Stimulated activated CD4-positive, alpha-beta T cell treated with anti-CD3 and anti-CD28 coated beads, Interleukin-1b, Interleukin-23, amount 100 ng/mL, for 48 hours (primary cell): ENCODE measurements around the gene B3GALT5.
"Not testable (repeated sequence)": the region's sequence is repeated elsewhere in the genome, so short reads cannot be mapped to it uniquely, and the experiment has no call there.

Source experiments
- DNase-seq: peaks from one replicate; pipeline ENCODE4 v3.0.0-alpha.2; 2020

Gene B3GALT5

GRCh38 chr21:39669485-39669884 is 56.7 kb downstream of the B3GALT5 start:
- no peak for DNase-seq

GRCh38 chr21:39669976-39670661 is 57.4 kb downstream of the B3GALT5 start:
- no peak for DNase-seq

DNA sequence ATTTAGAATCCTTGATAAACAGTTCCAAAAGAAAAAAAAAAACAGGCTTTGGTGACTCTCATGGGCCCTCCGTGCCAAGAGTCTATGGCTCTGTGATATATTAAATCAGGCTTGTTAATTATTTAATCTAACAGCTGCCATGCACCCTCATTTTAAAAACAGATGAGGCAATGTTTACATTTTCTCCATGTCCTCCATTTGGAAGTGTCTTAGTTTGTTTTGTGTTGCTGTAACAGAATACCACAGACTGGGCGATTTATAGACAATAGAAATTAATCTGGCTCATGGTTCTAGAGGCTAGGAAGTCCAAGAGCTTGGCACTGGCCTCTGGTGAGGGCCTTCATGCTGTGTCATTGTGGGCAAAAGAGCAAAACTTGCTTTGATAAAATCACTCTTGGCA is 58.0 kb downstream of the B3GALT5 start:
- DNase-seq, result no peak

DNA sequence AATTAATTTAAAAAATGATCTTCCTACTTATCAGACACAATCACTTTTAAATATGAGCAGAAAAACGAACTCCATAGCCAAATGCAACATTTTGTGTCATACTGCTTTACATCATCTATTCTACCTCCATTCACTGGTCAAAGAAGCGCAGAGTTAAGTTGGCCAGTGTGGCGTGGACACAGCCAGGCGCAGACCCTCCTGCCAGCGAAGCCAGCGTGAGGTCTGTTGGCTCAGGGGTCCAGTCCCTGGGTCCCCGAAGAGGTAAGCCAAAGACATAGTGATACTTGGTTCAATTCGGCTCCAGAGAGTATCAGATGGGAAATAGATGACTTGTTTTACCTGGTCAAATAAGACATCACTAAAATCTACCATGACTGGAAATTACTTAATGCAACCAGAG is 59.2 kb downstream of the B3GALT5 start:
- no peak for DNase-seq

GRCh38 chr21:39673163-39673562 is 60.4 kb downstream of the B3GALT5 start:
- no peak for DNase-seq

DNA sequence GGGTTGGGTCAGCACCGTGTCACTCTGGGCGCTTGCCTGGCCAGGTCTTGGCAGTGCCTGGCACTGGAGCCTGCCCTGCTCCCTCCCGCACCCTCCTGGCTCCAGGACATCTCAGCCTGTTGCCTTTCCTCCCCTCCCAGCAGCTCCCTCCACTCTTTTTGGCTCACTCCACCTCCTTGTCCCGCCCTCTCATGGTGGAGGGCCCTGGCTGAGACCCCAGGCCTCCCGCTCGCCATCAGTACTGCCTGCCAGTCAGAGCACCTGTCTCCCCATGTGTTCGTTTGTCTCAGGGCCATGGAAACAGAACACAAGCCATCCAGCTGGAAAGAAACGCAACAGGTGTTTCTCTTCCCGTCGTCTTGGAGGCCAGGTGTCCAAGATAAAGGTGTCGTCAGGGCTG is 61.0 kb downstream of the B3GALT5 start:
- DNase-seq, result no peak

DNA sequence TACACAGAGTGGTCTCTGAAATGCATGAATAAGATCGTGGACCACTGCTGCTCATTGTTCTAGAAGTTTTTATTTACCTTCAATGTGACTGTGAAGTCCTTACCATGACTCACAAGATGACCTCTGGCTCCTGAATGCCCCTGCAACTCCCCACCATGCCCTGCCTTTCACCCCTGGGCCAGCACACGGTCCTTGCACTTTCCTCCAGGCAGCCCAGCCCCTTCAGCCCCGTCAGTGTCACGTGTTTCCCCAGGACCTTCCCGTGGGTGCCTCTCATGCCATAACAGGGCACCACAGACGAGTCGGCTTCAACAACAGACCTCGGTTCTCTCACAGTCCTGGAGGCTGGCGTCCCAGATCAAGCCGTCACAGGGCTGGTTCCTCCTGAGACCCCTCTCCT is 62.1 kb downstream of the B3GALT5 start:
- no peak for DNase-seq

GRCh38 chr21:39675590-39675989 is 62.9 kb downstream of the B3GALT5 start:
- DNase-seq, result no peak

DNA sequence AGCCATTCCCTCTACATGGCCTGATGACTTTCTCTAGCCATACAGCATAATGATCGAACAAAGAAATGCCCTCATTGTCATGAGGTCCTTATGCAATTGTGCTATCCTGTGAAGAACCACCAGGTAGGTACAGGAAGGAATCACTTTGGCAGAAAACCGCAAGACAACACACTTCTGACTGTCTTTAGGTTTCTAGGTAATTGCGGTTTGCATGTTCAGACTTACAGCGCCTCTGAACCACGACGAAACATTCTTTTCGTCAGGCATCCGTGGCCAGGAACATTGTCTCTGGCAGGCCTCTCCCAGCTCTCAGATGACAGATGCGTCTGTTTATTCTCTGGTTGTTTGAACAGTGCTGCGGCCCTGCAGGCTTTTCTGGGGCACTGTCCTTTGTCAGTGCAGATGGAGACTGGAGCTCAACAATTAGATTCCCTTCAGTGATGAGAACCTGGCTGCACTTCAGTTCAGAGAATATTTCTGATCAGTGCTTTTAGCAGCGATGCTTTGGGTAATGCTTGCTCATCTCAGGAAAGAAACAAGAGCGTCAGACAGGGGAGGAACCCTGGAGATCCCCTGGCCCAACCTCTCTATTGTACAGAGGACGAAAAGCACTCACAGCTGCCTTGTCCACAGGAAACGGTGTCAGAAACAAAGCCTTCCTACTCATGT is 63.4 kb downstream of the B3GALT5 start:
- no peak for DNase-seq

GRCh38 chr21:39680216-39680615 is 67.5 kb downstream of the B3GALT5 start:
- DNase-seq, result no peak

GRCh38 chr21:39681257-39681656 is 68.5 kb downstream of the B3GALT5 start:
- no peak for DNase-seq

- DNase-seq, result no peak
Measured at GRCh38 chr21:39681845-39682244, 69.1 kb downstream of the B3GALT5 start.

- DNase-seq, result no peak
Measured at GRCh38 chr21:39685236-39685635, 72.5 kb downstream of the B3GALT5 start.

GRCh38 chr21:39685991-39686390 is 73.3 kb downstream of the B3GALT5 start:
- DNase-seq, result no peak

GRCh38 chr21:39686646-39687468 is 74.1 kb downstream of the B3GALT5 start:
- no peak for DNase-seq

DNA sequence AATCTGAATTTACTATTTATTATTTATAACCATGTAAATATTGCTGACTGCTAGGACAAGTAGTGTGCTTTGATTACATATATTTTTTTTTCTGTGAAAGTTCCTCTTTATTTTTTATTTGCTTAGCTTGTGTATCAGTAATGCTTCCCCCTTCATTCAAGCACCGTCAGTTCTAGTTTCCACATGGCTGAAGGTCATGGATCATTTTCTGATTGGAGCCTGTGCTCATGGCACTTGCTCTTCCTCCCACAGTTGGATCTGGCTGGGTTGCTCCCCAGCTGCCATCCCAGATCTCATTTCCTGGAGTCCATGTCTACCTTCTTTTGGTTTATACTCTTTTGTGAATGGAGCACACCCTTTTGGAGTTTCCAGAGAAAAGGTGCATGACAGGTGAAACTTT is 75.3 kb downstream of the B3GALT5 start:
- no peak for DNase-seq

DNA sequence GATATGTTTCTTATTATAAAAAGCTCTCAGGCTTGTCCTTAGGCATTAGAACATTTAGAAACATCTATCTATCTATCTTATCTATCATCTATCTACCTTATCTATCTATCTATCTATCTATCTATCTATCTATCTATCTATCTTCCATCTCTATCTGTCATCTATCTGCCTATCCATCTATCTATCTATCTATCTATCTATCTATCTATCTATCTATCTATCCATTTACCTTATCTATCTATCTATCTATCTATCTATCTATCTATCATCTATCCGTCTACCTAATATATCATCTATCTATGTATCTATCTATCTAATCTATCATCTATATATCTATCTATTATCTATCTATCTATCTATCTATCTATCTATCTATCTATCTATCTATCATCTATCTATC is 77.1 kb downstream of the B3GALT5 start:
- DNase-seq, result not testable (repeated sequence)

- DNase-seq, result no peak
Measured at GRCh38 chr21:39690454-39690853, 77.7 kb downstream of the B3GALT5 start.

DNA sequence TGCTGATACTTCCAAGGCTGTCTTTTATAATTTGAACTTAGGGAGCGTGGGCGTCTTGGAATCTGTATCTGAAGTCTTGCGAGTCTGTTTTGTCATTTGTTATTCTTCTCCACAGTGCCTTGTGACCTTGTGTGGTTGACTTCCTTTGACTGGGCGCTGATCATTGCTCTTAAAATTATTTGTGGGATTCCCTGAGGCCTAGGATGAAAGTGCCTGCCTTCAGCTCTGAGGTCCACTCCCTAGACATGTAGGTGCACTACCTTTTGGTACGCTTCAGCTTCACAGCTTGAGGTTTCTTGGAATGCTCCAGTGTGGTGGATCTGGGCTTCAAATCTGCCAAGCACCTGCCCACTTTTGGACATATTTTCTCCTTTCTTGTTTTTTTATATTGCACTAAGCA is 82.0 kb downstream of the B3GALT5 start:
- DNase-seq, result no peak

DNA sequence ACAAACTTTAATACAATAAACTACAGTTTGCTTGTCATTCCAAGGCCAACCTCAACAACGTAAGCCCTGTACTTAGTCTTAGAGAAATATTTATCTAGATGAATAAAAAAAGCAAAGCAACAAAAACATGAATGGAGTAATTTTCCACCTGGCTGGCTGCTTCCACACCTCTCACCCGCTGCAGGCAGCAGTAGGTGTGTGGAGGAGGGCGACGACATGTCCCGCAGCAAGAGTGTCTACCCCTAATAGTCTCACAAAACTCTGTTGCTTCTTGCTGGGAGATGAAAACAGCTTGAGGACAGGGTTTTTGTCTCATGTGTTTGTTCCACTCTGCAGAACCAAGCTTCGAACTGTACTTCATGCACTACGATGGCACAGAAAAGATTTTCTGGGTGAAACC is 83.5 kb downstream of the B3GALT5 start:
- no peak for DNase-seq

DNA sequence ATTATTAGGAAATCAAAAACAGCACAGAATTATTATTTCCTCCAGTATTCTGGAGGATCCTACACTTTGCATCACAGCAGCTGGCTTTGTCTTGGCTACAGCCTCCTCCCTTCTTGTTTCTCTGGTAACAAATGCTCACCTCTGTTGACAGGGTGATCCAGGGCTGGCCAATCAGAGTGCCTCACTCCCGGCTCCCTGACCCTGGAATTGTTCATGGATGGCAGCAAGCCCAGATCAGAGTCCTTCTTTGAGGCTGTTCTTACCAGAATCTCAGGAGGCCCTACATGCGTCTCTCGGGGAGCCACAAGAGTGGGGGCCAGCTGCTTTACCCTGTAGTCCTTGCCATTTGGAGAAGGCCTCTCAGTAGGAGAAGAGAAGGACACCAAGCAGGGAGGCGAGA is 83.9 kb downstream of the B3GALT5 start:
- no peak for DNase-seq

- no peak for DNase-seq
Measured at GRCh38 chr21:39700318-39700717, 87.6 kb downstream of the B3GALT5 start.

DNA sequence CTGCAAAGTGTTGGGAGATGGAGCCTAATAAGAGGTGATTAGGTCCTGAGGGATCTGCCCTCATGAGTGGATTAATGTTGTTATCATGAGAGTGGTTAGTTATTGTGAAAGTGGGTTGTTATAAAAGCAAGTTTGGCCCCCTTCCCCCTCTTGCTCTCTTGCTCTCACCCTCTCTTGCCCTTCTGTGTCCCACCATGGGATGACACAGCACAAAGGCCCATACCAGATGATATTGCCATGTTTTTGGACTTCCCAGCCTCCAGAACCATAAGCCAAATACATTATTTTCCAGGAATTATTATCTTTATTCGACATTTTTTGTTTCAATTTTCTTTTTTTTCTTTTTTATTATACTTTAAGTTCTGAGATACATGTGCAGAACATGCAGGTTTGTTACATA is 90.8 kb downstream of the B3GALT5 start:
- no peak for DNase-seq

- DNase-seq, result no peak
Measured at GRCh38 chr21:39705849-39706248, 93.1 kb downstream of the B3GALT5 start.
